Neutrophil (primary cell): Measurements from ENCODE around the gene RCOR3.

ENCODE experiments used
- H3K27ac ChIP-seq: fragments of 200-600 bp; sonication (generic); 2 replicates; pipeline ENCODE4 v1.5.1; 2016; ENCODE audit warnings: mild to moderate bottlenecking, moderate library complexity
- H3K27me3 ChIP-seq: fragments of 200-600 bp; sonication (generic); 2 replicates; pipeline ENCODE4 v1.6.0; 2016; ENCODE audit warnings: mild to moderate bottlenecking
- H3K36me3 ChIP-seq: fragments of 200-600 bp; sonication (generic); 2 replicates; pipeline ENCODE4 v1.5.1; 2017
- H3K4me1 ChIP-seq, 2 experiments: fragments of 200-600 bp in 1 of 2; sonication (generic) in 1 of 2; 1 replicate in 1 of 2; 2 replicates in 1 of 2; pipeline versions ENCODE4 v1.5.1 to v1.6.1; 2013 to 2016; ENCODE audit warnings: low read depth in 1 of 2, low read length in 1 of 2, mild to moderate bottlenecking in 1 of 2, moderate library complexity in 1 of 2; ENCODE audit not compliant: control insufficient read depth in 1 of 2, insufficient read depth in 1 of 2
- H3K4me3 ChIP-seq, 2 experiments: fragments of 200-600 bp in 1 of 2; sonication (generic) in 1 of 2; 1 replicate in 1 of 2; 2 replicates in 1 of 2; pipeline ENCODE4 v1.5.1; 2013 to 2016; ENCODE audit warnings: low read depth in 1 of 2, low read length in 1 of 2, mild to moderate bottlenecking in 1 of 2, moderate library complexity in 1 of 2
- H3K9me3 ChIP-seq: fragments of 200-600 bp; sonication (generic); 2 replicates; pipeline ENCODE4 v1.5.1; 2016
- CTCF ChIP-seq: fragments of 200-600 bp; sonication (generic); IDR thresholded peaks from 2 replicates; pipeline ENCODE4 v1.5.1; 2016; ENCODE audit warnings: antibody characterized with exemption

The RCOR3 gene

GRCh38 chr1:211323156-211324063 is 64.2 kb downstream of the RCOR3 start:
- Histone ChIP-seq H3K36me3 (no peaks in the 10 kb centered on the region), H3K27me3 (peaks cover 34% of the 10 kb centered on the region), H3K9me3 (no peaks in the 10 kb centered on the region), H3K27ac (no peak overlapping the region), H3K4me3 (no peak overlapping the region), H3K4me1 (peaks cover 26 to 31% of the 10 kb centered on the region in 2 experiments)
- peak; percentile 53 for TF ChIP-seq CTCF

- no peaks in the 10 kb centered on the region for H3K36me3 ChIP-seq
- H3K4me3 ChIP-seq, result no peak overlapping the region
- H3K27me3 ChIP-seq, result peaks cover 42% of the 10 kb centered on the region
- no peaks in the 10 kb centered on the region for H3K9me3 ChIP-seq
- no peak for TF ChIP-seq CTCF
- H3K27ac ChIP-seq, result no peak overlapping the region
- peaks cover 26 to 31% of the 10 kb centered on the region in 2 experiments for H3K4me1 ChIP-seq
These were observed 66.0 kb downstream of the RCOR3 start for GRCh38 chr1:211324992-211325775.

- peaks cover 42% of the 10 kb centered on the region for H3K27me3 ChIP-seq
- no peak for TF ChIP-seq CTCF
- H3K27ac ChIP-seq, result no peak overlapping the region
- peak overlapping the region; percentile 60 to 62 for H3K4me3 ChIP-seq
- no peaks in the 10 kb centered on the region for H3K36me3 ChIP-seq
- no peaks in the 10 kb centered on the region for H3K9me3 ChIP-seq
- H3K4me1 ChIP-seq, result peaks cover 20 to 27% of the 10 kb centered on the region in 2 experiments
These were observed 67.0 kb downstream of the RCOR3 start for GRCh38 chr1:211326140-211326527.

- TF ChIP-seq CTCF, result no peak
- Histone ChIP-seq H3K4me1 (peaks cover 15 to 21% of the 10 kb centered on the region in 2 experiments), H3K27me3 (peaks cover 42% of the 10 kb centered on the region), H3K27ac (no peak within 1 kb of the TSS), H3K4me3 (peak within 1 kb of the TSS; percentile 60 to 62), H3K36me3 (no peaks in the 10 kb centered on the region), H3K9me3 (no peaks in the 10 kb centered on the region)
These were observed 67.6 kb downstream of the RCOR3 start, which contains the start of gene TRAF5 for GRCh38 chr1:211326528-211327345. TRAF5 (plus strand) TSS chr1:211326833; CDS start chr1:211353240, 26,407 bp downstream.

GRCh38 chr1:211327346-211327921 is 68.3 kb downstream of the RCOR3 start:
- peaks cover 12 to 15% of the 10 kb centered on the region in 2 experiments for H3K4me1 ChIP-seq
- no peaks in the 10 kb centered on the region for H3K36me3 ChIP-seq
- peak overlapping the region; percentile 60 to 62 for H3K4me3 ChIP-seq
- TF ChIP-seq CTCF, result no peak
- H3K9me3 ChIP-seq, result no peaks in the 10 kb centered on the region
- H3K27ac ChIP-seq, result no peak overlapping the region
- peaks cover 42% of the 10 kb centered on the region for H3K27me3 ChIP-seq
